GM19025 (cell line): ENCODE data around the gene PAK5.
"Not testable (repeated sequence)": the region's sequence is repeated elsewhere in the genome, so short reads cannot be mapped to it uniquely, and the experiment has no call there.

ENCODE experiments used
- ATAC-seq: cut with Tn5 transposase; IDR thresholded peaks from one replicate; pipeline ENCODE4 v1.9.1; 2021; ENCODE audit warnings: mild to moderate bottlenecking, low read depth, moderate library complexity; ENCODE audit not compliant: unreplicated experiment

Gene PAK5

GRCh38 chr20:9689041-9689440, 149.8 kb downstream of the PAK5 start:
- no peak for ATAC-seq

- no peak for ATAC-seq
These were observed 152.0 kb downstream of the PAK5 start for GRCh38 chr20:9686866-9687265.

- no peak for ATAC-seq
These were observed 152.4 kb downstream of the PAK5 start for GRCh38 chr20:9686455-9686854.

- no peak for ATAC-seq
These were observed 152.9 kb downstream of the PAK5 start for GRCh38 chr20:9686001-9686400.

- no peak for ATAC-seq
These were observed 153.9 kb downstream of the PAK5 start for GRCh38 chr20:9685011-9685410.

- no peak for ATAC-seq
These were observed 161.7 kb downstream of the PAK5 start for GRCh38 chr20:9677100-9677623.

- no peak for ATAC-seq
These were observed 165.9 kb downstream of the PAK5 start for GRCh38 chr20:9672981-9673380.

GRCh38 chr20:9672027-9672426, 166.8 kb downstream of the PAK5 start:
- no peak for ATAC-seq

- no peak for ATAC-seq
These were observed 170.5 kb downstream of the PAK5 start for GRCh38 chr20:9668381-9668780.

GRCh38 chr20:9663423-9663822, 175.5 kb downstream of the PAK5 start:
- no peak for ATAC-seq

- ATAC-seq: no peak
These were observed 178.5 kb downstream of the PAK5 start for GRCh38 chr20:9660236-9660868.

GRCh38 chr20:9647741-9648140, 191.1 kb downstream of the PAK5 start:
- ATAC-seq: no peak

- ATAC-seq: no peak
These were observed 192.5 kb downstream of the PAK5 start for GRCh38 chr20:9646375-9646774.

- no peak for ATAC-seq
These were observed 196.0 kb downstream of the PAK5 start for GRCh38 chr20:9642882-9643281.

GRCh38 chr20:9641499-9642000, 197.3 kb downstream of the PAK5 start:
- not testable (repeated sequence) for ATAC-seq

GRCh38 chr20:9637889-9638288, 201.0 kb downstream of the PAK5 start:
- no peak for ATAC-seq

GRCh38 chr20:9635750-9636149, 203.1 kb downstream of the PAK5 start:
- no peak for ATAC-seq

GRCh38 chr20:9634327-9634726, 204.5 kb downstream of the PAK5 start:
- no peak for ATAC-seq

GRCh38 chr20:9632991-9633390, 205.9 kb downstream of the PAK5 start:
- ATAC-seq: no peak

GRCh38 chr20:9632265-9632664, 206.6 kb downstream of the PAK5 start:
- no peak for ATAC-seq

- ATAC-seq: no peak
These were observed 208.3 kb downstream of the PAK5 start for GRCh38 chr20:9630554-9630953.

- no peak for ATAC-seq
These were observed 209.0 kb downstream of the PAK5 start for GRCh38 chr20:9629831-9630230.
